Epithelial cell of esophagus (primary cell): Measurements from ENCODE around the gene RNF19B.

Experiments
- DNase-seq: peaks from one replicate; pipeline ENCODE4 v3.0.0; 2010; ENCODE audit warnings: low read depth
- H3K4me3 ChIP-seq: 2 replicates; pipeline ENCODE4 v1.5.1; 2011; ENCODE audit warnings: mild to moderate bottlenecking, low read length, control low read depth
- CTCF ChIP-seq: IDR thresholded peaks from 2 replicates; pipeline ENCODE4 v1.5.1; 2011; ENCODE audit warnings: low read depth, mild to moderate bottlenecking, low read length, control low read depth, inconsistent platforms; ENCODE audit not compliant: insufficient read depth; ENCODE audit errors: missing control alignments

The RNF19B gene

GRCh38 chr1:32890516-32891240, 73.9 kb downstream of the RNF19B start:
- H3K4me3 ChIP-seq, result no peak overlapping the region
- no peak for DNase-seq

GRCh38 chr1:32889731-32890278, 74.8 kb downstream of the RNF19B start:
- no peak for TF ChIP-seq CTCF
- no peak for DNase-seq
- H3K4me3 ChIP-seq, result no peak overlapping the region

More at GRCh38 chr1:32890516-32891240, 73.9 kb downstream of the RNF19B start:
- no peak for TF ChIP-seq CTCF

- no peak for TF ChIP-seq CTCF
- DNase-seq, result no peak
- H3K4me3 ChIP-seq, result no peak overlapping the region
Measured at GRCh38 chr1:32888677-32889420, 75.8 kb downstream of the RNF19B start.

GRCh38 chr1:32888134-32888533, 76.5 kb downstream of the RNF19B start:
- TF ChIP-seq CTCF, result no peak
- no peak for DNase-seq

GRCh38 chr1:32887623-32888022, 77.0 kb downstream of the RNF19B start:
- H3K4me3 ChIP-seq, result no peak overlapping the region
- DNase-seq, result no peak
- no peak for TF ChIP-seq CTCF

More at GRCh38 chr1:32888134-32888533, 76.5 kb downstream of the RNF19B start:
- no peak overlapping the region for H3K4me3 ChIP-seq

GRCh38 chr1:32886828-32887414, 77.7 kb downstream of the RNF19B start:
- no peak for TF ChIP-seq CTCF
- DNase-seq, result no peak
- no peak overlapping the region for H3K4me3 ChIP-seq
